Hypothalamus (tissue), 51 donors: ENCODE measurements around the gene C16orf89.
"Not testable (repeated sequence)": the region's sequence is repeated elsewhere in the genome, so short reads cannot be mapped to it uniquely, and the experiment has no call there.

Source experiments
- DNase-seq, 51 donors: peaks; one replicate each; lab custom pipeline; 2025; lab: John Stamatoyannopoulos, UW

Gene C16orf89

DNA sequence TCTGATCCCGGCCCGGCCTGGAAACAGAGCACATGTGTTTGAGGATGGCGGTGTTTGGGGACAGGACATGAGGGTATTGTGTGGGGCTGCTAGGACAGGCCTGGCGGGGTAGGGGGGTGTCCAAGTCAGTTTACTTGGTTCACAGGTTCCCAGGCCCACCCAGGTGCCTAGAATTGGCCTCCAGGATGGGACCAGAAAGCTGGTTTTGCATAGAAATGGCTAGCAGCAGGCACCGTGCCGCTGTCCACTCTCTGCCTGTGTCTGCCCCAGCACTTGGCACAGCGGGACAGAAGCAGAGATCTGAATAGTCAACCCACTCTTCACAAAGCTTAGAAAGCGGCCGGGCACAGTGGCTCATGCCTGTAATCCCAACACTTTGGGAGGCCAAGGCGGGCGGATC, 20.0 kb upstream of the C16orf89 start:
- not testable (repeated sequence) for DNase-seq

DNA sequence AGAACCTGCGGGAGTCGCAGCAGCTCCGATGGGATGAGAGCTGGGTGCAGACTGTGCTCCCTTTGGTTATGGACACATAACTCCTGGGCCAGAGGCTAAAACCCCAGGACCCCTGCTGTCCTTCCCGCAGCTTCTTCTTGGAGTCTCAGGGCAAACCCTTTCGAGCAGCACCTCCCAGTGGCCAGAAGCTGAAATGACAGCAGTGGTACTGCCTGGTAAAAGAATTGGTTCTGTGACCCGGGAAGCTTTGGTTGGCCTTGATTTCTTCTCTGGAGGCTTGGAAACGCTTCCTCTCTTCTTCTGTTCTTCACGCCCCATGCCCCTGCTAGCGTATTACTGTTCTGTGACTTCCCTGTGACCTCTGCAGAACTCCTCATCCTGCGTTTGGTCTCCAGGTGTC, 19.0 kb upstream of the C16orf89 start:
- DNase-seq, result peak in 20 of 51 donors; percentile 2 to 56 (median 20)

DNA sequence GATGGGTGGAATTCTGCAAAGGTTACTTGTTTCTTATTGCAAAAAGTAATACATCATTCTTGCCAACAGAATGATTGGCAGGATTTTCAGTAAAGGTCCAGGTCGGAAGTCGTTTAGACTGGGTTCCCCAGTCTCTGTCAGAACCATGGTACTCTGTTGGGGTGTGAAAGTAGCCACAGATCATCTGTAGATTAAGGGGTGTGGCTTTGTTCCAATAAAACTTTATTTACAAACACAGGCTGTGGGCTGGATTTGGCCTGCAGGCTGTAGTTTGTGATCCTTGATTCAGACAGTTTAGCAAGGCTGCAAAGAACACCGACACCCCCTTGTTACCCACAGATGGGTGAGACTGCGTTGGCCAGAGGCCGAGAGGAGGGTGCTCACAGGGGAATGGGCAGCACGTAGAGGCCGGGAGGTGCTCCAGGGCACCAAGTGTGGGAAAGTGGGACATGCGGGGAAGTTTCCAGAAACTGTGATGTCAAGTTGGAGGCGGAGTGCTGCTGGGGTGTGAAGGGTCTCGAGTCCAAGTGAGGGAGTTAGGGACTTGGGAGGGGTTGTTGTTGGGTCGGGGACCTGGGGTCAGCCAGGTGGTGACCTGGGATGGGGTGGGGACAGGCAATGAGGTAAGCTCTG, 18.5 kb upstream of the C16orf89 start:
- not testable (repeated sequence) for DNase-seq

DNA sequence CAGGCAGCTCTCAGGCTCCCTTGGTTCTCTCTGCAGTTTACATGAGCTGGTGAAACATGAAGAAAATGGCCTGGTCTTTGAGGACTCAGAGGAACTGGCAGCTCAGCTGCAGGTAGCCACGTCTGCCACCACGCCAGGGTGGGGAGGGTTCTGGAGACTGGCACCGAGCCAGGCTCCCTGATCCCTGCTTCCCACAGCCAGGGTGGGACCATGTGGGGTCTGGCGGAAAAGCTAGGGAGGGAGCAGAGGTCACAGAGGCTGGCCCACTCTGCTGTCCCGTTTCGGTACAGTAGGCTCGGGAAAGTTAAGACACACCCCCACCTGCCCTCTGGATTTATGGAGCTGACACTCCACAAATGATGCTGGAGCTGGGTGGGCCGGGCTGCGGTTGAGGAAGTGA, 17.9 kb upstream of the C16orf89 start:
- DNase-seq, result not testable (repeated sequence)

DNA sequence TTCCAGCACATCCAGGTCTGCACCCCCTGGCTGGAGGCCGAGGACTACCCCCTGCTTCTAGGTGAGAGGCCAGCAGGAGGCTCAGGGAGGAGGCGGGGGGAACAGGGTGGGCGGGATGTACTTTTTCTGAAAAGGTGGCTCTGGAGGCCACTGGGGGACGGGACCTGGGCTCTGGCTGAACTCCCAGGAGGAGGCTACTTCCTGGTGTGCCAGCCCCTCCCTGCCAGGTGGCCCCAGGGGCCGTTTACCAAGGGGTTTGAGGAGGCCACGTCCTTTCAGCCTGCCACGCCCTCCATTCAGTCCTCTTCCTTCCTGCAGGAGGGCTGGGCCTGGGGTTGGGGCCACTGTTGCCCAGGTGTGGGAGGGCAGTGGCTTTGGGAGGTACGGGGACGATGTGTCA, 15.2 kb upstream of the C16orf89 start:
- DNase-seq, result not testable (repeated sequence)

DNA sequence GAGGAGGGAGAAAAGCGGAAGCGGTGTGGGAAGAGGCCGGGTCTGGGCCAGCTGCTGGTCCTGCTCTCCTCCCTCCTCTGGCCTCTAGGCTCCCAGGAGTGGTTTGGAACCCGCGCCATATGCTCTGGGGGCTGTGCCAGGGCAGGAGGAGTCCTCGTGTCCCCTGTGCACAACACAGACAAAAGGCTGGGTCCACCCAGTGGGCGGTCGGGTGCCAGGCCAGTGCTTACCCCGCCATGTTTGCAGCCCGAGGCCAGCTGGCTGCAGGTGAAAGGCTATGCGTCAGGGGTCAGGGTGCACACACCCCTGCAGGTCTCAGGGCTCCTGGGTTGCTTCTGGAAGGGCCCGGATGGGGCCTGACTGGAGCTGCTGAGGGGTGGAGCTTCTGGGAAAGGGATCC, 14.7 kb upstream of the C16orf89 start:
- DNase-seq, result not testable (repeated sequence)

DNA sequence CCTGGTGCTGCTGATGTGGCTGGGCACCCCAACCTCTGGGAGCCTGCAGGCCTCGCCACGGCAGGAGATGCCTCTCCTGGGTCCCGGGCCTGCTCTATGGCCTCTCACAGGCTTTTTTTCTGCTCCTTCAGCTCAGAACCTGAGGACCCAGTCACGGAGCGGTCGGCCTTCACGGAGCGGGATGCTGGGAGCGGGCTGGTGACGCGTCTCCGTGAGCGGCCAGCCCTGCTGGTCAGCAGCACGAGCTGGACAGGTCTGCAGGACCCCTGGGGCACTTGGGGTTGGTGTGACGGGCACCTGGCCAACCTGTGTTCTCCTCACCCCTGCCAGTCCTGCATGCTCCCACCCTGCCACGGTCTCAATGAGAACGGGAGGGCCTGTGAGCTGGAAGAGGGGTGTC, 12.9 kb upstream of the C16orf89 start:
- DNase-seq, result no peak

DNA sequence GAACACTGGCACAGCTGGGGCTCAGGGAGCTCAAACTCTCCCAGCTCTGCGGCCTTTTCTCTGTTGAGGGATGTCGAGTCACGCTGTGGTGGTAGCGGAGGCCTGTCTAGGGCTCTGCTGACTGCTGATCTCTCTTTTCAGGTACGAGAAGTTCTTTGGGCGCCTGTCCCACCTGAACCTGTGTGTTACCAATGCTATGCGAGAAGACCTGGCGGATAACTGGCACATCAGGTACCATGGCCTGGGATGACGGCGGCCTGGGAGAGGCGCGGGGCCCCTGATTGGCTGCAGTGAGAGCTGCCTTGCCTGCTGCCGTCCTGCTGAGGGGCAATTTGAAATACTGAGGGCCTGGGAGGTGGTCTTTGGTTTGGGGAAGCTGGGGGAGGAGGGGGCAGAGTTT, 11.5 kb upstream of the C16orf89 start:
- no peak for DNase-seq

DNA sequence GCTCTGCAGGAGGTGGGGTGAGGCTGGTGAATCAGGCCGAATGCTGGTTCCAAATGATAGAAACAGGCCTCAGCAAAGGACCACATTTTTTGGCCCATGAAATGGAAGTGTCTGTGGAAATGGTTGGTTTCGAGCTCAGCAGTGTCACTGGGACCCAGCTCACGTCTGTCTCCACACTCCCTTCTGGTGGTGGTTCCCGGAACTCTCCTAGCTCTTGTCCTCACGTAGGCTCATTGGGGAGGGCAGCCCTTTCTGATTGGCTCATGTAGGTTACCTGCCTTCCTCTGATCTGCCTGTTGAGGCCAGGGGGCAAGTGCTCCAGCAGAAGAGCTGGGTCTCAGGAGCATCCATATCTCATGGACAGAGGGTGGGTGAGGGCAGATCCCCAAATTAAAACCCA, 9.9 kb upstream of the C16orf89 start:
- no peak for DNase-seq

DNA sequence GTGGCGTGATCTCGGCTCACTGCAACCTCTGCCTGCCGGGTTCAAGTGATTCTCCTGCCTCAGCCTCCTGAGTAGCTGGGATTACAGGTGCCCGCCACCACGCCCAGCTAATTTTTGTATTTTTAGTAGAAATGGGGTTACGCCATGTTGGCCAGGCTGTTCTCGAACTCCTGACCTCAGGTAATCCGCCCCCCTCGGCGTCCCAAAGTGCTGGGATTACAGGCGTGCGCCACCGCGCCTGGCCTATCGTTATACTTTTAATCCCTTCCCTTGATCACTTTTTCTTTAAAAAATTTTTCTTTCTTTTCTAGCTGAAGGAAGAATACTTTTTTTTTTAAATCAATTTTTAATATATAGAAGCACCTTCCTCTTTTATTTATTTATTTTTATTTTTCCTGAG, 8.0 kb upstream of the C16orf89 start:
- not testable (repeated sequence) for DNase-seq

DNA sequence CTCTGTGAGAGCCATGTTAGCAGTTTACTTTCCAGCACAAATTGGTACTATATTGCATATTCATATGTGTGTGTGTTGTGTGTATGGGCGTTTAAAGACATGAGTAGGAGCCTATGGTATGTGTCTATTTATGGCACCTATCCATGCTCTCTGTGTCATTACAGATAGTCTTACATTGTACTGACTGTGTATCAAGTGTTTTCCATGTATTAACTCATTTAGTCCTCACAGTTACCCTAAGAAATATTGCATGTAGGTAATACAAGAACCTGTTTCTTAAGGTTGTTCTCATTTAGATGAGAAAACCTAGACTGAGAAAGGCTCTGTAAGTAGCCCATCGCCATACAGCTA, 7.5 kb upstream of the C16orf89 start:
- DNase-seq, result no peak

DNA sequence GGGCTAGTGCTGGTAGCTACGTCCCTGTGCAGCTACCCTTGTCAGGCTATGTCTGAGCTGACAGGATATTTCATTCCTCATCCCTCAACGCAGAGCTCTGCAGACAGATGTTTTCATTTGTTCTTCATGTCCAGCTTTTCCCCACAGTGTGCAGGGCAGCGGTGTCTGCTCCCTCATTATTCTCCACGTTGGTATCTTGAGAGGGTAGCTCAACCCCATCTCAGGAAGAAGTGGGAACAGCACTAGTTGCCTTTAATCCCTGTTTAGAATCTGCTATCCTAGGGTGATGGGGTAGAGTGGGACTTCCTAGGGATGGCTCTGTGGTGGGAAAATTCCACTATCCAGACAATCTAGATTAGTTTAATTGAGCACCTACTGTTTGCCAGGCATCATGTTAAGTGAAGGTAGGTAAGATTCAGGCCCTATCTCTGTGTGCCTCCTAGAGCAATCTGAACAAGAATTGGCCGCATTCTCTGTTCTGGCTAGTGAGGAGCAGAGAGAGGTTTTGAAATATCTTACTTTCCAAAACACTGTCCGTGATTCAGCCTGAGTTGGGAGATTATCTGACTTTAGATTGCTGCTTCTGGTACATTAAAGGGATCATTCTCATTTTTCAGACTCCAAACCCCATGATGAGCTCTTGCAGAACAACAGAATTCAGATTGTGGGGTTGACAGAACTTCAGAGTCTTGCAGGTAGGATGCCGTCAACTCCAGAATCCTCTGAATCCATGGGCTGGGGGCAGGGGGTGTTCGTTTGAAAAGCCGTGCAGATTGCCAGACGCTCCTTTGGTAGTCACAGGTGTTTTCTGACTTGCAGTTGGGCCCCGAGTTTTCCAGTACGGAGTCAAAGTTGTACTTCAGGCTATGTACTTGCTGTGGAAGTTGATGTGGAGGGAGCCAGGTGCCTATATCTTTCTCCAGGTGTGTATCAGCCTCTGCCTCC, 6.8 kb upstream of the C16orf89 start:
- no peak for DNase-seq

DNA sequence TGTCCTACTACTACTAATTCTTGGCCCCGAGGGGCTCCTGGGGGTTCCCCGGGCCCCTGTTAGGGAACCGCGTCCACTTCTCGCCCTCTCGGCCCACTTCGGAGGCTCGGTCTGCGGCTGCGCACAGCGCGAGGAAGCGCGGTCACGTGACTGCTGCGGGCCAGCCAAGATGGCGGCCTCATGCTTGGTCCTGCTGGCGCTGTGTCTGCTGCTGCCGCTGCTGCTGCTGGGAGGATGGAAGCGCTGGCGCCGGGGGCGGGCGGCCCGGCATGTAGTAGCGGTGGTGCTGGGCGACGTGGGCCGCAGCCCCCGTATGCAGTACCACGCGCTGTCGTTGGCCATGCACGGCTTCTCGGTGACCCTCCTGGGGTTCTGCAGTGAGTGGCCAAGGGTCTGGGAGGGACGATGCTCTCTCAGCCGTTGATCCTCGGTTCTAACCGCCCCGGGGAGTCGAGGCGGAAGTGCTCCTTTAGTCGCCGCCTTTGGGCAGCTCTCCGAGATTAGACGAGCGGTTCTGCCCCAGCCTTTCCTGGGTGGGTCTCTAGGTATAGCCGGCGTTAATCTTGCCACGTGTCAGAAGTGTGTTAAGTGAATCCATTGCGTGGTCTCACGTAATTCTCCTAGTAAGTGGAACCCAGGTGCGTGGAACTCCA, 6.1 kb upstream of the C16orf89 start, which contains the start of gene ALG1:
Gene ALG1, plus strand, starts transcription at position 163 of the 653 bp plus-strand sequence. Its CDS starts 7 bp downstream, at position 170.
- peak; percentile 22 to 92 (median 81) for DNase-seq

DNA sequence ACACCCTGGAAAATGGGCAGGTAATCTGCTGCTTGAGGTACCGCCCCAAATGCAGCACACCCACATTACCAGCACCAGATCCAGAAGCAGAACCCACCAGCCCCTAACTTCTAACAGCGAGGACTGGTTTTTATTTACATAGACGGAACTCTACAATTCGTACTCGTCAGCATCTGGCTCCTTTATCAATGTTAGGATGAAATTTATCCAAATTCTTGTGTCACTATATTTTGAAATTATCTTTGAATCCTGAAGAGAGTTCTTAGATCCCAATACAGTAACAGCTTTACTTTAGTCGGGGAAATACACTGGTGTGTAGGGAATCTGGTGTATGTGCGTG, 5.6 kb upstream of the C16orf89 start:
- DNase-seq, result peak in 1 of 51 donors; percentile 39

DNA sequence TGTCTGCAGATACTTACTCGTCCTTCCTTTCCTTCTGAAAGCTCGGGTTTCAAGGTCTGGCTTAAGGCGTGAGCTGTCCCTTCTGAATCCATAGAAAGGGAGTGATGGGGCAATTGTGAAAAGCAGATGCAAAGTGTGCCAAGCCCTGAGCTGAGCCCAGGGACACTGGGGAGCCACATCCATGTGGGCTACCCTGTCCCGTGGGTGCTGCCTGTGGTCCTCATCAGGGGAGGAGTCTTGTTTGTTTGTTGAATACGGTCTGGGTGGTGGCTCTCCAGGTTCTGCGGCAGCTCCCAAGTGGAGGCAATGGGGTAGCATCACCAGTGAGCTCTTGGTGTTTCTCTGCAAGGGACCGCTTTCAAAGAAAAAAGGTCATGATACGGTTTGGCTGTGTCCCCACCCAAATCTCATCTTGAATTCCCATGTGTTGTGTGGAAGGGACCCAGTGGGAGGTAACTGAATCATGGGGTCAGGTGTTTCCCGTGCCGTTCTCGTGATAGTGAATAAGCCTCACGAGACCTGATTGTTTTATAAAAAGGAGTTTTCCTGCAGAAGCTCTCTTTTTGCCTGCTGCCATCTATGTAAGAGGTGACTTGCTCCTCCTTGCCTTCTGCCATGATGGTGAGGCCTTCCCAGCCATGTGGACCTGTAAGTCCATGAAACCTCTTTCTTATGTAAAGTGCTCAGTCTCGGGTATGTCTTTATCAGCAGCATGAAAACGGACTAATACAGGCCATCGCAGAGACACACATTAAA, 4.9 kb upstream of the C16orf89 start:
- DNase-seq, result no peak

DNA sequence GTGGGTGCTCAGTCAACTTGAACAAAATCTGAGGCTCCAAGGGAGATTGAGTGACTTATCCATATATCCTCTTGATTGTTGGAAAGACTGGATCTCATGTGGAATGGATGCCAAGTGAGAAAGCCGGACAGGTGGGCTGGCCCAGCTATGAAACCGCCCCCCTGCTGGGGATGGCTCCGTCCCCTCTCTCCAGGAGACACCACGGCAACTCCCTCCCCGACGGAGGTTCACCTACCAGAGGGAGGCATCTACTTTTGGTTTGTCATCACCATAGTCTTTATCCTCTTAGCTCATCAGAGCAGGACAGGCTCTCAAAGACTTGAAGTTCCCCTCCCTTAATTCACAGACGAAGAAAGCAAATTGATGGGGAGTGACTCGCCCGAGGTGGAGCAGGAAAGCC, 4.1 kb upstream of the C16orf89 start:
- no peak for DNase-seq

DNA sequence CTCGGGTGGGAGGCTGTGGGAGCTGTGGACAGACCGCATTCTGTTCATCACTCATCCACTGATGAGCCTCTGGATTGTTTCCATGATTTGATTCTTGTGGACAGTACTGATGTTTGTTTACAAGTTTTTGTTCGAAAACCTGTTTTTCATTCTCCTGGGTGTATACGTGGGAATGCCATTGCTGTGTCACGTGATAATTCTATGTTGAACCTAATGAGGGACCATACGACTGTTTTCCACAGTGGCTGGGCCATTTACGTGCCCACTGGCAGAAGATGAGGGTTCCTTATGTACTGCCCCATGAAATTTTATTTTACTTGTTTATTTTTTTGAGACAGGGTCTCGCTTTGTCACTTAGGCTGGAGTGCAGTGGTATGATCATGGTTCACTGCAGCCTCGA, 3.3 kb upstream of the C16orf89 start:
- no peak for DNase-seq

DNA sequence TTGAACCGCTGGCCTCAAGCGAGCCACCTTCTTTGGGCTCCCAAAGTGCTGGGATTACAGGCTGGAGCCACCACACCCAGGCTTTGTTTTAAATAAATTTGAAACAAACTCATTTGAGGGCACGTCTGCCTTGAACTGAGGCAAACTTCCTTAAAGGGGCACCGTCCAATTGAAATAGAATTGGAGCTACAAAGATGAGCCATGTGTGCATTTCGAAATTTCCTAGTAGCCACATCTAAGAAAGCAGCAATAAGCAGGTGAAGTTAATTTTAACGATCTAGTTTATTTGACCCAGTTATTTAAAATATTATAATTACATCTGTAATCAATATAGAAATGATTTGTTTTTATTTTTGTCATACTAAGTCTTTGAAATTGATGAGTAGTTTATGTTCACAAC, 755 bp upstream of the C16orf89 start:
- DNase-seq, result no peak

DNA sequence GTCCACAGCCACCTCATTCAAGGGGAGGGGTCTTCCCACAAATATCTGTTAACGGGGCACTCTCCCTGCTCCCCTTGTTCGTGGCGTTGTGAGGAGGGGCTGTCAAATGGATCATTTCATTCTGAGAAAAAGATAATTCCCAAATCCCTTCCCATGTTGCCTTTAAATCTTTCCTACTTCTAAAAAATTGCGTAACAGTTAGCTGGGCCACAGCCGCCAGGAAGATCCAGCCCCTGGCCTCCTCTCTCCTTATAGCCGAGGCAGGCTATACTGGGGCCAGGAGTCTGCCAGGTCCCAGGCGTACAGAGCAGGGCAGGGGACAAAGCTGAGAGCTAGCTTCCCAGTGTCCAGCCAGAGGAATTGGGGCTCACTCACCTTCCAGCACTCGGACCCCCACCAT, 430 bp downstream of the C16orf89 start:
- no peak for DNase-seq

DNA sequence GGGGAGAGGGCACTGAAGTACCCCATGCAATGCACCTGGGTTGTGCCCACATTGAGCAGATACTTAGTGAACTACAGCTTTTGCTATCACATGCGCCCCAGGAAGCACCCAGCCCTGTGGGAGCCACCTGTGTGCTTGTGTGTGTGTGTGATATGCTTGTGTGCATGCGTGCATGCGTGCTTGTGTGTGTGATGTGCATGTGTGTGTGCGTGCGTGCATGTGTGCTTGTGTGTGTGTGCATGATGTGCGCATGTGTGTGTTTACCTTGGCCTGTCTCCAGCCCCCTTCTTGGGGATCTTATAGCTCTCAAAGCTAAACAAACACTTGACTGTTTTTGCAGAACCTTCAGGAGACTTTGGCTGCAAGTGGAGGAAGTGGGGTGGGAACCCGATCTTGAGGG, 841 bp downstream of the C16orf89 start:
- no peak for DNase-seq
